GM12865 (cell line): ENCODE measurements around the gene PSME2.

Source experiments
- DNase-seq: peaks from one replicate; pipeline ENCODE4 v3.0.0; 2010; ENCODE audit warnings: low read depth
- H3K4me3 ChIP-seq: 2 replicates; pipeline ENCODE4 v1.5.1; 2011; ENCODE audit warnings: mild to moderate bottlenecking, low read depth, low read length, control low read depth
- CTCF ChIP-seq: IDR thresholded peaks from 2 replicates; pipeline ENCODE4 v1.5.1; 2011; ENCODE audit warnings: low read length, control low read depth, low read depth, inconsistent platforms; ENCODE audit not compliant: insufficient read depth; ENCODE audit errors: missing control alignments

PSME2 gene

DNA sequence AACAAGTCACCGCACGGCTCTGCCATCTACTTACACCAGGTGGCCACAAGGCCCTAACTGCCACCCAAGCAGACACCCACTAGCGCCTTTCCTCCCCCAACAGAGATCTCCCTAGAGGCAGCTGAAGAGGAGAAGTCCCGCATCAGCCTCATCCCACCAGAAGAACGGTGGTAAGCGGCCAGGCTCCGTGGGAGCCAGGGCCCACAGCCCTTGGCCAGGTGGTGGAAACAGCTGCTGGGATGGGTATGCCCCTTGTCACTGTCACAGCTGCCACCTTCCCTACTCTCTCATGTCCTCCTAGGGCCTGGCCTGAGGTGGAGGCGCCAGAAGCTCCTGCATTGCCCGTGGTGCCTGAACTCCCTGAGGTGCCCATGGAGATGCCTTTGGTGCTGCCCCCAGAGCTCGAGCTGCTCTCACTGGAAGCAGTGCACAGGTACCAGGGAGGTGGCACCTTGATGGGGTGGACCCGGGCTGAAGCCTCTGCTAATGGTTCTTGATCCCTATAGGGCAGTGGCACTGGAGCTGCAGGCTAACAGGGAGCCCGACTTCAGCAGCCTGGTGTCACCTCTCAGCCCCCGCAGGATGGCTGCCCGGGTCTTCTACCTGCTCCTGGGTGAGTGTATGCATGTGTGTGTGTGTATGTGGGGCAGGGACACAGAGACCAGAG lies 33.0 kb upstream of the PSME2 start:
- no peak for TF ChIP-seq CTCF
- no peak for DNase-seq
- no peak overlapping the region for H3K4me3 ChIP-seq

DNA sequence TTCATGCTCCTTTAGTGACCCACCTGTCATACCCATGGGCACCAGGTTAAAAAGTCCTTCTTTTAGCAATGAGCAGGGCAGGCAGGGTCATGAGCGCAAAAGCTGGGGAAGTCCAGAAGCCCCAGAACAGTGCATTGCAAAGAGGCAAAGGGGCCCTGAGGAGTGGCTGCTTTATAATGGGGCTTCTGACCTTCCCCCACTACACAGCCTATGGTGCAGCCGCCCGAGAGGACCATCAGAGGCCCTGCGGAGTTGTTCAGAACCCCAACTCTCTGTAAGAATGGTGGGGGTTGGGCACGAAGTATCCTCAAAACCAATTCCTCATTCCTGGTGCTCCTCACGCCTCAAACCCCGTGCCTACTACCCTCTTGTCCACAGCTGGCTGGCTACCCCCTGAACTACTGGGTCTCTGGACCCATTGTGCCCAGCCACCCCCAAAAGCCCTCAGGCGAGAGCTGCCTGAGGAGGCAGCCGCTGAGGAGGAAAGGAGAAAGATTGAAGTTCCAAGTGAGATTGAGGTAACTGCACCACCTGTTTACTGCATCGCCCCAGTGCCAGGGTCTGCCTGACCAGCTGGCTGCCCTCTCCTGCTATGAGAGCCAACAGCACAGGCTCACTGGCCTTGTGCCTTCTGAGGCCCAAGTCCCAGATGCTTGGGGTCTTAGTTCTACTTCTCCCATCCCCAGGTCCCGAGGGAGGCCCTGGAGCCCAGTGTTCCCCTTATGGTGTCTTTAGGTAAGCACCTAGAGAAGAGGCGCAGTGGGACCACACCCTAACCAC lies 32.2 kb upstream of the PSME2 start:
- TF ChIP-seq CTCF, result no peak
- no peak overlapping the region for H3K4me3 ChIP-seq
- DNase-seq, result no peak

DNA sequence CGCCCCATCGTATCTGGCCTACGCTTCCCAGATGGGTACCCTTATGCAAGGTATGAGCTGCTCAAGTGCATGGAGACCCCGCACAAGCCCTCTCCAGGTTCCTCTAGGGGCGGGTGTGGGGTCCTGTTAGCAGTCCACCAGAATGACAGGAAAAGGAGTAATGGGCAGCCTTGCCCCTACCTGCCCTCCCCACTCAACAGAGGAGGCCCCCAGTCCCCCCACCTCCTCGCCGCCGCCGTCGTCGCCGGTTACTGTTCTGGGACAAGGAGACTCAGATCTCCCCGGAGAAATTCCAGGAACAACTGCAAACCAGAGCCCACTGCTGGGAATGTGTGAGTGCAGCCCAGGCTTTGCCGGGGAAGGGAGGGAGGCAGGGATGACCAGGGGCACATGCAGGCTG lies 31.5 kb upstream of the PSME2 start:
- no peak for DNase-seq
- H3K4me3 ChIP-seq, result no peak overlapping the region
- no peak for TF ChIP-seq CTCF

GRCh38 chr14:24177041-24177825 lies 30.8 kb upstream of the PSME2 start:
- no peak overlapping the region for H3K4me3 ChIP-seq
- TF ChIP-seq CTCF, result no peak

GRCh38 chr14:24176599-24176998 lies 30.2 kb upstream of the PSME2 start:
- no peak for TF ChIP-seq CTCF
- H3K4me3 ChIP-seq, result no peak overlapping the region

More at GRCh38 chr14:24177041-24177825, 30.8 kb upstream of the PSME2 start:
- no peak for DNase-seq

DNA sequence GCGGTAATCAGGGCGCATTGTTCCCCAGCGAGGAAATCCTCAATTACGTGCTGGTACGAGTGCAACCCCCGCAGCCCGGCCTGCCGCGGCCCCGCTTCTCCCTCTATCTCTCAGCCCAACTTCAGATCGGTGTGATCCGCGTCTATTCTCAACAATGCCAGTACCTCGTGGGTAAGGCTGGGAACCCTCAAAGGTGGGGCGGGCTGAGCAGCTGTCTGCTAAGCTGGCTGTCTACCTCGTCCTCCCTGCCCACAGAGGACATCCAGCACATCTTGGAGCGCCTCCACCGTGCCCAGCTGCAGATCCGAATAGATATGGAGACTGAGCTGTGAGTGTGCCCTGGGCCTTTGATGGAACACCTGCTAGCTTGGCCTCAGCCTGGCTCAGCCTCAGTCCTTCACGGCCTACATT lies 26.5 kb upstream of the PSME2 start:
- H3K4me3 ChIP-seq, result peak overlapping the region; percentile 48
- TF ChIP-seq CTCF, result no peak
- no peak for DNase-seq

More at GRCh38 chr14:24176599-24176998, 30.2 kb upstream of the PSME2 start:
- DNase-seq, result no peak
